Measurements from ENCODE around the gene C1QC.

GRCh38 chr1:22600817-22601605 lies 42.4 kb upstream of the C1QC start:
- TF ChIP-seq POLR2AphosphoS5 (IDR thresholded peaks at IDR 0.05): no peak
- TF ChIP-seq, protein P1, sequence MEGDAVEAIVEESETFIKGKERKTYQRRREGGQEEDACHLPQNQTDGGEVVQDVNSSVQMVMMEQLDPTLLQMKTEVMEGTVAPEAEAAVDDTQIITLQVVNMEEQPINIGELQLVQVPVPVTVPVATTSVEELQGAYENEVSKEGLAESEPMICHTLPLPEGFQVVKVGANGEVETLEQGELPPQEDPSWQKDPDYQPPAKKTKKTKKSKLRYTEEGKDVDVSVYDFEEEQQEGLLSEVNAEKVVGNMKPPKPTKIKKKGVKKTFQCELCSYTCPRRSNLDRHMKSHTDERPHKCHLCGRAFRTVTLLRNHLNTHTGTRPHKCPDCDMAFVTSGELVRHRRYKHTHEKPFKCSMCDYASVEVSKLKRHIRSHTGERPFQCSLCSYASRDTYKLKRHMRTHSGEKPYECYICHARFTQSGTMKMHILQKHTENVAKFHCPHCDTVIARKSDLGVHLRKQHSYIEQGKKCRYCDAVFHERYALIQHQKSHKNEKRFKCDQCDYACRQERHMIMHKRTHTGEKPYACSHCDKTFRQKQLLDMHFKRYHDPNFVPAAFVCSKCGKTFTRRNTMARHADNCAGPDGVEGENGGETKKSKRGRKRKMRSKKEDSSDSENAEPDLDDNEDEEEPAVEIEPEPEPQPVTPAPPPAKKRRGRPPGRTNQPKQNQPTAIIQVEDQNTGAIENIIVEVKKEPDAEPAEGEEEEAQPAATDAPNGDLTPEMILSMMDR (IDR thresholded peaks at IDR 0.05): no peak
- TF ChIP-seq EP300 (IDR thresholded peaks at IDR 0.05): no peak

Measured in sigmoid colon (tissue), 4 donors.